Naive thymus-derived CD4-positive, alpha-beta T cell (primary cell): ENCODE measurements around the gene CNTNAP4. TPM values are rescaled to one million over a fixed set of nuclear protein-coding genes. Genes with fewer than 3 reads are reported as not detected.

Source experiments
- ATAC-seq: fragments of 150-1000 bp; cut with Tn5 transposase; 2 replicates; pipeline ENCODE4 v1.10.0; 2021; ENCODE audit warnings: mild to moderate bottlenecking, moderate library complexity
- CTCF ChIA-PET: fragments of 350-600 bp; sonication (Branson Sonifier 250); formaldehyde crosslinking; loops from one replicate; lab custom pipeline; 2021; ENCODE audit warnings: antibody characterized with exemption; lab: Charles Lee
- POLR2A ChIA-PET: fragments of 350-600 bp; sonication (Branson Sonifier 250); formaldehyde crosslinking; loops from one replicate; lab custom pipeline; 2021; ENCODE audit warnings: antibody characterized with exemption, inconsistent platforms; lab: Charles Lee
- DNase-seq, 9 donors: peaks; one replicate each; pipeline versions ENCODE4 v3.0.0 to v3.0.0-alpha.2; 2020 to 2022; ENCODE audit warnings: mixed read lengths in 1 of 9
- H3K27ac ChIP-seq: one replicate; pipeline ENCODE4 v1.7.0; 2013; ENCODE audit warnings: mild to moderate bottlenecking, low read depth, low read length, moderate library complexity
- H3K27me3 ChIP-seq, 2 donors: one replicate each; pipeline ENCODE4 v1.7.0; 2013; ENCODE audit warnings: low read length in 2 of 2, mild to moderate bottlenecking in 2 of 2, moderate library complexity in 2 of 2; ENCODE audit not compliant: control insufficient read depth in 2 of 2, insufficient read depth in 2 of 2
- H3K36me3 ChIP-seq, 3 experiments: 1 replicate in 2 of 3; 2 replicates in 1 of 3; pipeline ENCODE4 v1.7.0; 2013; ENCODE audit warnings: low read length in 3 of 3, mild to moderate bottlenecking in 3 of 3, moderate library complexity in 1 of 3; ENCODE audit not compliant: insufficient read depth in 3 of 3, control insufficient read depth in 2 of 3
- H3K4me1 ChIP-seq, 2 donors: one replicate each; pipeline ENCODE4 v1.7.0; 2013; ENCODE audit warnings: low read length in 2 of 2, mild to moderate bottlenecking in 2 of 2, moderate library complexity in 1 of 2; ENCODE audit not compliant: control insufficient read depth in 2 of 2, insufficient read depth in 2 of 2
- H3K4me3 ChIP-seq: 2 replicates; pipeline ENCODE4 v1.7.0; 2013; ENCODE audit warnings: mild to moderate bottlenecking, low read length
- H3K9me3 ChIP-seq, 3 experiments: 1 replicate in 2 of 3; 2 replicates in 1 of 3; pipeline ENCODE4 v1.7.0; 2013; ENCODE audit warnings: low read length in 3 of 3; ENCODE audit not compliant: control insufficient read depth in 2 of 3
- H3K27ac Mint-ChIP-seq, 9 donors: one replicate each; pipeline ENCODE4 v1.8.0; 2020 to 2022; ENCODE audit warnings: mixed read lengths in 9 of 9, mild to moderate bottlenecking in 8 of 9, moderate library complexity in 5 of 9, inconsistent platforms in 2 of 9
- H3K27me3 Mint-ChIP-seq, 5 donors: one replicate each; pipeline ENCODE4 v1.8.0; 2021 to 2022; ENCODE audit warnings: mixed read lengths in 5 of 5, mild to moderate bottlenecking in 1 of 5
- H3K36me3 Mint-ChIP-seq, 5 donors: one replicate each; pipeline ENCODE4 v1.8.0; 2020 to 2022; ENCODE audit warnings: mixed read lengths in 5 of 5, mild to moderate bottlenecking in 3 of 5, inconsistent platforms in 1 of 5
- H3K4me1 Mint-ChIP-seq, 7 donors: one replicate each; pipeline ENCODE4 v1.8.0; 2020 to 2022; ENCODE audit warnings: mixed read lengths in 7 of 7, mild to moderate bottlenecking in 3 of 7, inconsistent platforms in 1 of 7
- H3K4me3 Mint-ChIP-seq, 10 donors: one replicate each; pipeline ENCODE4 v1.8.0; 2020 to 2022; ENCODE audit warnings: mild to moderate bottlenecking in 10 of 10, mixed read lengths in 10 of 10, moderate library complexity in 6 of 10, inconsistent platforms in 2 of 10
- H3K9me3 Mint-ChIP-seq, 11 donors: one replicate each; pipeline ENCODE4 v1.8.0; 2020 to 2022; ENCODE audit warnings: mixed read lengths in 11 of 11, mild to moderate bottlenecking in 4 of 11, inconsistent platforms in 1 of 11, moderate library complexity in 1 of 11
- intact Hi-C, 2 donors: fragments of 100-400 bp; cut with micrococcal nuclease; formaldehyde crosslinking; loops; one replicate each; pipeline ENCODE4 v1.15.1; 2023
- polyA plus RNA-seq, 2 donors: library from polyadenylated mRNA; unstranded; fragments of 300-500 nt; fragmentation: Illumina TruSeq; gene quantifications; one replicate each; pipeline ENCODE4 v1.2.3, GENCODE V29; 2021
- total RNA-seq, 6 experiments: library from RNA in 5 of 6; stranded (reverse) in 5 of 6; gene quantifications; 1 replicate in 5 of 6; 2 replicates in 1 of 6; pipeline ENCODE4 v1.2.3 and lab custom pipeline; 2021 to 2026

CNTNAP4 gene
- total and polyA plus RNA-seq, 7 experiments from 2014 or later: not detected

- ChIA-PET POLR2A (no interaction called here), CTCF (interaction anchor here (0.5 kb wide), 1 partner anchor 247 kb away, joined by 3 read pairs; no protein-coding TSS in a partner anchor)
- no peak overlapping the region for H3K4me3 Mint-ChIP-seq
Measured at GRCh38 chr16:76370344-76370743, 93.1 kb downstream of the CNTNAP4 start.

GRCh38 chr16:76371441-76371840 is 94.2 kb downstream of the CNTNAP4 start:
- peaks cover 0 to 18% (median 4%) of the 10 kb centered on the region in 11 donors for H3K9me3 Mint-ChIP-seq
- Histone ChIP-seq H3K4me1 (no peaks in the 10 kb centered on the region), H3K4me3 (no peak overlapping the region), H3K27me3 (no peaks in the 10 kb centered on the region), H3K36me3 (no peaks in the 10 kb centered on the region), H3K27ac (no peak overlapping the region), H3K9me3 (no peaks in the 10 kb centered on the region)
- no peaks in the 10 kb centered on the region for H3K27me3 Mint-ChIP-seq
- ChIA-PET POLR2A (no interaction called here), CTCF (no interaction called here)
- H3K4me1 Mint-ChIP-seq: no peaks in the 10 kb centered on the region
- intact Hi-C loops: no loop called here
- H3K4me3 Mint-ChIP-seq: no peak overlapping the region
- H3K27ac Mint-ChIP-seq: no peak overlapping the region
- peaks cover 0 to 7% (median 0%) of the 10 kb centered on the region in 5 donors for H3K36me3 Mint-ChIP-seq
- ATAC-seq (no peak), DNase-seq (no peak)

More at GRCh38 chr16:76370344-76370743, 93.1 kb downstream of the CNTNAP4 start:
- no peaks in the 10 kb centered on the region for H3K27me3 ChIP-seq
- Mint-ChIP-seq H3K4me1 (no peaks in the 10 kb centered on the region), H3K27ac (no peak overlapping the region), H3K9me3 (peaks cover 0 to 20% (median 4%) of the 10 kb centered on the region in 11 donors), H3K36me3 (no peaks in the 10 kb centered on the region), H3K27me3 (no peaks in the 10 kb centered on the region)
- H3K4me1 ChIP-seq: no peaks in the 10 kb centered on the region
- intact Hi-C loops: no loop called here
- ATAC-seq (no peak), DNase-seq (no peak)
- H3K36me3 ChIP-seq: no peaks in the 10 kb centered on the region
- H3K9me3 ChIP-seq: no peaks in the 10 kb centered on the region
- H3K27ac ChIP-seq: no peak overlapping the region
- H3K4me3 ChIP-seq: no peak overlapping the region

GRCh38 chr16:76373998-76374397 is 96.8 kb downstream of the CNTNAP4 start:
- H3K36me3 ChIP-seq: no peaks in the 10 kb centered on the region
- H3K27me3 Mint-ChIP-seq: no peaks in the 10 kb centered on the region
- H3K4me3 Mint-ChIP-seq: no peak overlapping the region
- no peak overlapping the region for H3K4me3 ChIP-seq
- peaks cover 0 to 7% (median 0%) of the 10 kb centered on the region in 5 donors for H3K36me3 Mint-ChIP-seq
- CTCF ChIA-PET: no interaction called here
- intact Hi-C loops: no loop called here
- no peaks in the 10 kb centered on the region for H3K4me1 Mint-ChIP-seq
- no peak overlapping the region for H3K27ac ChIP-seq
- no peaks in the 10 kb centered on the region for H3K9me3 ChIP-seq
- H3K9me3 Mint-ChIP-seq: peaks cover 0 to 20% (median 8%) of the 10 kb centered on the region in 11 donors
- no peak overlapping the region for H3K27ac Mint-ChIP-seq
- ATAC-seq (no peak), DNase-seq (no peak)
- no peaks in the 10 kb centered on the region for H3K4me1 ChIP-seq
- POLR2A ChIA-PET: no interaction called here
- no peaks in the 10 kb centered on the region for H3K27me3 ChIP-seq

- intact Hi-C loops: no loop called here
- H3K27ac ChIP-seq: no peak overlapping the region
- Mint-ChIP-seq H3K36me3 (peaks cover 0 to 7% (median 0%) of the 10 kb centered on the region in 5 donors), H3K27ac (no peak overlapping the region), H3K27me3 (no peaks in the 10 kb centered on the region), H3K9me3 (peaks cover 0 to 22% (median 2%) of the 10 kb centered on the region in 11 donors), H3K4me1 (no peaks in the 10 kb centered on the region), H3K4me3 (no peak overlapping the region)
- H3K27me3 ChIP-seq: no peaks in the 10 kb centered on the region
- H3K36me3 ChIP-seq: no peaks in the 10 kb centered on the region
- ChIA-PET POLR2A (no interaction called here), CTCF (no interaction called here)
- H3K4me1 ChIP-seq: no peaks in the 10 kb centered on the region
- no peak for ATAC-seq
- no peaks in the 10 kb centered on the region for H3K9me3 ChIP-seq
- no peak overlapping the region for H3K4me3 ChIP-seq
- DNase-seq: no peak
Measured at GRCh38 chr16:76376988-76377387, 99.8 kb downstream of the CNTNAP4 start.

- no peaks in the 10 kb centered on the region for H3K36me3 ChIP-seq
- Mint-ChIP-seq H3K27me3 (no peaks in the 10 kb centered on the region), H3K9me3 (peaks cover 0 to 22% (median 2%) of the 10 kb centered on the region in 11 donors), H3K36me3 (peaks cover 0 to 7% (median 0%) of the 10 kb centered on the region in 5 donors), H3K27ac (no peak overlapping the region), H3K4me1 (no peaks in the 10 kb centered on the region), H3K4me3 (no peak overlapping the region)
- ChIA-PET CTCF (no interaction called here), POLR2A (no interaction called here)
- DNase-seq (no peak), ATAC-seq (no peak)
- no peaks in the 10 kb centered on the region for H3K4me1 ChIP-seq
- no peaks in the 10 kb centered on the region for H3K9me3 ChIP-seq
- intact Hi-C loops: no loop called here
- no peaks in the 10 kb centered on the region for H3K27me3 ChIP-seq
- H3K4me3 ChIP-seq: no peak overlapping the region
- no peak overlapping the region for H3K27ac ChIP-seq
Measured at GRCh38 chr16:76378020-76378419, 100.8 kb downstream of the CNTNAP4 start.

GRCh38 chr16:76381096-76381495 is 103.9 kb downstream of the CNTNAP4 start:
- no peaks in the 10 kb centered on the region for H3K27me3 ChIP-seq
- no peak overlapping the region for H3K4me3 ChIP-seq
- H3K4me1 ChIP-seq: no peaks in the 10 kb centered on the region
- no peak for DNase-seq
- no peak for ATAC-seq
- peaks cover 0 to 1% (median 0%) of the 10 kb centered on the region in 5 donors for H3K36me3 Mint-ChIP-seq
- no peak overlapping the region for H3K27ac Mint-ChIP-seq
- H3K36me3 ChIP-seq: no peaks in the 10 kb centered on the region
- CTCF ChIA-PET: no interaction called here
- intact Hi-C loops: loop anchor here in 1 of 2 donors (10.0 kb wide), 1 partner anchor 236 kb away; no protein-coding TSS in a partner anchor
- H3K9me3 ChIP-seq: no peaks in the 10 kb centered on the region
- H3K27ac ChIP-seq: no peak overlapping the region
- H3K9me3 Mint-ChIP-seq: peaks cover 0 to 14% (median 2%) of the 10 kb centered on the region in 11 donors
- POLR2A ChIA-PET: no interaction called here
- no peak overlapping the region for H3K4me3 Mint-ChIP-seq
- no peaks in the 10 kb centered on the region for H3K27me3 Mint-ChIP-seq
- H3K4me1 Mint-ChIP-seq: no peaks in the 10 kb centered on the region

- H3K27me3 ChIP-seq: no peaks in the 10 kb centered on the region
- no peak for DNase-seq
- H3K36me3 Mint-ChIP-seq: no peaks in the 10 kb centered on the region
- intact Hi-C loops: loop anchor here in 1 of 2 donors (10.0 kb wide), 1 partner anchor 241 kb away; no protein-coding TSS in a partner anchor
- H3K27ac Mint-ChIP-seq: no peak overlapping the region
- H3K4me1 ChIP-seq: no peaks in the 10 kb centered on the region
- no peaks in the 10 kb centered on the region for H3K27me3 Mint-ChIP-seq
- no peak overlapping the region for H3K4me3 ChIP-seq
- H3K9me3 ChIP-seq: no peaks in the 10 kb centered on the region
- ATAC-seq: no peak
- H3K9me3 Mint-ChIP-seq: peaks cover 0 to 5% (median 0%) of the 10 kb centered on the region in 11 donors
- CTCF ChIA-PET: no interaction called here
- H3K4me3 Mint-ChIP-seq: no peak overlapping the region
- POLR2A ChIA-PET: no interaction called here
- H3K27ac ChIP-seq: no peak overlapping the region
- no peaks in the 10 kb centered on the region for H3K4me1 Mint-ChIP-seq
- no peaks in the 10 kb centered on the region for H3K36me3 ChIP-seq
Measured at GRCh38 chr16:76385601-76386230, 108.5 kb downstream of the CNTNAP4 start.
